ENCODE measurements around the gene AHDC1. TPM values are rescaled to one million over a fixed set of nuclear protein-coding genes. Genes with fewer than 3 reads are reported as not detected.
A peak's percentile ranks its signal among the peaks of the same experiment; 100 is the strongest.

AHDC1 gene
- total and polyA plus RNA-seq, 2 donors (not counting 1 experiment from before 2014, with no cell fraction given): 4.2 to 6.9 TPM

GRCh38 chr1:27571439-27572018 is 32.4 kb downstream of the AHDC1 start:
- Histone ChIP-seq H4K20me1 (ENCODE audit: control insufficient read depth, extremely low read depth, insufficient read depth, low read length) (no peaks in the 10 kb centered on the region), H3K4me3 (replicated peaks in 1 of 4; ENCODE audit: control extremely low read depth in 1 of 4, insufficient read depth in 1 of 4, low read depth in 3 of 4, low read length in 4 of 4) (no peak overlapping the region), H2AFZ (ENCODE audit: low read length) (no peak overlapping the region), H3K79me2 (ENCODE audit: control insufficient read depth, insufficient read depth, low read length) (peaks cover 48% of the 10 kb centered on the region), H3K4me2 (ENCODE audit: extremely low read depth, insufficient read depth, low read length) (no peak overlapping the region), H3K9ac (ENCODE audit: insufficient read depth, low read length) (no peak overlapping the region), H3K27me3 (ENCODE audit: control insufficient read depth, insufficient read depth, low read length) (no peaks in the 10 kb centered on the region), H3K36me3 (ENCODE audit: control insufficient read depth, insufficient read depth, low read length) (no peaks in the 10 kb centered on the region), H3K27ac (ENCODE audit: insufficient read depth, low read length) (no peak overlapping the region), H3K4me1 (ENCODE audit: control insufficient read depth, extremely low read depth, insufficient read depth, low read length) (peaks cover 69% of the 10 kb centered on the region), H3K9me3 (ENCODE audit: control insufficient read depth, insufficient read depth, low read depth, low read length) (no peaks in the 10 kb centered on the region)
- TF ChIP-seq EZH2 (IDR thresholded peaks at IDR 0.05; ENCODE audit: low read length, missing control alignments): no peak
- TF ChIP-seq CTCF (conservative IDR thresholded peaks at IDR 0.05 in 1 of 2, IDR thresholded peaks at IDR 0.05 in 1 of 2; ENCODE audit: low read depth in 1 of 2, low read length in 2 of 2): no peak
- no peak for DNase-seq (ENCODE audit: low read depth in 2 of 2)

GRCh38 chr1:27570784-27571183 is 33.2 kb downstream of the AHDC1 start:
- Histone ChIP-seq H3K27ac (ENCODE audit: insufficient read depth, low read length) (no peak overlapping the region), H3K4me2 (ENCODE audit: extremely low read depth, insufficient read depth, low read length) (peak overlapping the region; percentile 19), H3K4me3 (replicated peaks in 1 of 4; ENCODE audit: control extremely low read depth in 1 of 4, insufficient read depth in 1 of 4, low read depth in 3 of 4, low read length in 4 of 4) (no peak overlapping the region), H3K79me2 (ENCODE audit: control insufficient read depth, insufficient read depth, low read length) (peaks cover 43% of the 10 kb centered on the region), H4K20me1 (ENCODE audit: control insufficient read depth, extremely low read depth, insufficient read depth, low read length) (no peaks in the 10 kb centered on the region), H3K4me1 (ENCODE audit: control insufficient read depth, extremely low read depth, insufficient read depth, low read length) (peaks cover 67% of the 10 kb centered on the region), H3K27me3 (ENCODE audit: control insufficient read depth, insufficient read depth, low read length) (no peaks in the 10 kb centered on the region), H3K9me3 (ENCODE audit: control insufficient read depth, insufficient read depth, low read depth, low read length) (no peaks in the 10 kb centered on the region), H3K9ac (ENCODE audit: insufficient read depth, low read length) (no peak overlapping the region), H2AFZ (ENCODE audit: low read length) (no peak overlapping the region), H3K36me3 (ENCODE audit: control insufficient read depth, insufficient read depth, low read length) (no peaks in the 10 kb centered on the region)
- DNase-seq (ENCODE audit: low read depth in 2 of 2): no peak
- TF ChIP-seq CTCF (conservative IDR thresholded peaks at IDR 0.05 in 1 of 2, IDR thresholded peaks at IDR 0.05 in 1 of 2; ENCODE audit: low read depth in 1 of 2, low read length in 2 of 2): no peak
- TF ChIP-seq EZH2 (IDR thresholded peaks at IDR 0.05; ENCODE audit: low read length, missing control alignments): no peak

GRCh38 chr1:27570356-27570755 is 33.6 kb downstream of the AHDC1 start:
- Histone ChIP-seq H3K27ac (ENCODE audit: insufficient read depth, low read length) (no peak overlapping the region), H3K4me1 (ENCODE audit: control insufficient read depth, extremely low read depth, insufficient read depth, low read length) (peaks cover 71% of the 10 kb centered on the region), H3K4me3 (replicated peaks in 1 of 4; ENCODE audit: control extremely low read depth in 1 of 4, insufficient read depth in 1 of 4, low read depth in 3 of 4, low read length in 4 of 4) (no peak overlapping the region), H3K9ac (ENCODE audit: insufficient read depth, low read length) (no peak overlapping the region), H3K79me2 (ENCODE audit: control insufficient read depth, insufficient read depth, low read length) (peaks cover 45% of the 10 kb centered on the region), H3K27me3 (ENCODE audit: control insufficient read depth, insufficient read depth, low read length) (no peaks in the 10 kb centered on the region), H4K20me1 (ENCODE audit: control insufficient read depth, extremely low read depth, insufficient read depth, low read length) (no peaks in the 10 kb centered on the region), H3K36me3 (ENCODE audit: control insufficient read depth, insufficient read depth, low read length) (no peaks in the 10 kb centered on the region), H3K9me3 (ENCODE audit: control insufficient read depth, insufficient read depth, low read depth, low read length) (no peaks in the 10 kb centered on the region), H3K4me2 (ENCODE audit: extremely low read depth, insufficient read depth, low read length) (no peak overlapping the region), H2AFZ (ENCODE audit: low read length) (no peak overlapping the region)
- TF ChIP-seq EZH2 (IDR thresholded peaks at IDR 0.05; ENCODE audit: low read length, missing control alignments) (no peak), CTCF (conservative IDR thresholded peaks at IDR 0.05 in 1 of 2, IDR thresholded peaks at IDR 0.05 in 1 of 2; ENCODE audit: low read depth in 1 of 2, low read length in 2 of 2) (no peak)
- no peak for DNase-seq (ENCODE audit: low read depth in 2 of 2)

All from fibroblast of lung (primary cell).